ENCODE measurements around the gene BMAL2. TPM values are rescaled to one million over a fixed set of nuclear protein-coding genes. Genes with fewer than 3 reads are reported as not detected.

BMAL2 gene
- total RNA-seq, 2 donors from 2014 or later: 5.8 to 11.1 TPM

DNA sequence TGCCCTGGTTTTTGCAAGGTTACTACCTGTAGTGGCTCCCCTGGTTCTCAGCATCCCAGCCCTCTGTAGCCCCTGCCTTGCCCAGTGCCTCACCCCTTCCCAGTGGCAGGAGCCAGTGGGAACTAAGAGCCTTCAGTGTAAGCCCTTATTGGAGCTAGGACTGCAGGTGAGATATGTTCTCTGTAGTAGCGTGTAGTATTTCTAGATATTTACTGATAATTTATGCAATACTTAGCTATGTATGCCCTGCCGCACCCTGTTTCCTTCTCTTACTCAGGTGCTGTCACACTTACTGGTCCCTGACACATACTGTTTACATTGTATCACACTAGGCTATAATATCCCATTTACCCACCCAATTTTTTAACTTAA is 3.6 kb downstream of the BMAL2 start:
- ATAC-seq (ENCODE audit: insufficient number of reproducible peaks, low FRiP score, low read depth) (no peak), DNase-seq (ENCODE audit: low spot score) (no peak)
- no peak for TF ChIP-seq CTCF (IDR thresholded peaks at IDR 0.05)
- Histone ChIP-seq H3K9me3 (no peaks in the 10 kb centered on the region), H3K4me1 (ENCODE audit: control insufficient read depth in 1 of 2, low read depth in 2 of 2) (peaks cover 0 to 24% of the 10 kb centered on the region in 2 donors), H3K27ac (no peak overlapping the region), H3K27me3 (replicated peaks; ENCODE audit: insufficient read depth) (no peaks in the 10 kb centered on the region), H3K4me3 (no peak overlapping the region), H3K36me3 (no peaks in the 10 kb centered on the region)

DNA sequence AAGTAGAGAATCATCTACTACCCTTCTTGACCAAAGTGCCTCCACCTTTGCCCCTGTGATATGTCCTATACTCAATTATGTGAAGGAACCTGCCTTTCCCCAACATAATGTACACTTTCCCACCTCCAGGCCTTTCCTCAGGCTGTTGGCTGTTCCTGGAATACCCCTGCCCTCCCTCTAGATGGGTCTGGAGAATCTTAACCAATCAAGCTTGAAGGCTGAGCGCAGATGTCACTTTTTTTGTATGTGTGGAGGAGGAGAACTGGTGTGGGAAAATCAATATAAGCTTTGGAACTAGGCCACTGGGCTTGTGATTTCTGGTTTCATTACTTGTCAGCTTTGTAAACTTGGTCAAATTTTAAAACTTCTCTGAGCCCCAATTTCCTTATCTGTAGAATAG is 4.7 kb downstream of the BMAL2 start:
- TF ChIP-seq CTCF (IDR thresholded peaks at IDR 0.05): no peak
- no peak for ATAC-seq (ENCODE audit: insufficient number of reproducible peaks, low FRiP score, low read depth)
- peaks cover 0 to 13% of the 10 kb centered on the region in 2 donors for H3K4me1 ChIP-seq (ENCODE audit: control insufficient read depth in 1 of 2, low read depth in 2 of 2)

DNA sequence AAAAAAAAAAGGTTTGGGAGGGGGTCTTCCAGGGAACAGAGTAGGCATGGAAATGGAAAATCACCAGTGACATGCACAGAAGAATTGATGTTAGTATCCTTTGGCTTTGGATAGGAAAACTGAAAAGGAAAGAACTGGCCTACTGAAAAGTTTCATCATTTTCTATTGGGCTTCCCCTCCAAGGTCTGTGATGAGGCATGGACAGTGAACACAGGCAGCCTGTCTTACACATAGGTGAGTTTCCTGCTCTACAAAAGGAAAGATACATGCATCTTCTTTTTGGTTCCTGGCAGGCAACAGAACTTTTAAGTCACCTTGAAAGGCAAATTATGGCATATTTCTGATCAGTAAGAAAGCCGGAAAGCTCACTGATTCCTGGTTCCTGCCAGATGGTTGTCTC is 5.8 kb downstream of the BMAL2 start:
- H3K4me1 ChIP-seq (ENCODE audit: control insufficient read depth in 1 of 2, low read depth in 2 of 2): peaks cover 0 to 10% of the 10 kb centered on the region in 2 donors
- TF ChIP-seq CTCF (IDR thresholded peaks at IDR 0.05): no peak
- no peak for DNase-seq (ENCODE audit: low spot score)

More for the DNA sequence above, 4.7 kb downstream of the BMAL2 start:
- no peaks in the 10 kb centered on the region for H3K36me3 ChIP-seq
- H3K27ac ChIP-seq: no peak overlapping the region
- H3K27me3 ChIP-seq (replicated peaks; ENCODE audit: insufficient read depth): no peaks in the 10 kb centered on the region
- H3K9me3 ChIP-seq: no peaks in the 10 kb centered on the region
- DNase-seq (ENCODE audit: low spot score): no peak
- no peak overlapping the region for H3K4me3 ChIP-seq

DNA sequence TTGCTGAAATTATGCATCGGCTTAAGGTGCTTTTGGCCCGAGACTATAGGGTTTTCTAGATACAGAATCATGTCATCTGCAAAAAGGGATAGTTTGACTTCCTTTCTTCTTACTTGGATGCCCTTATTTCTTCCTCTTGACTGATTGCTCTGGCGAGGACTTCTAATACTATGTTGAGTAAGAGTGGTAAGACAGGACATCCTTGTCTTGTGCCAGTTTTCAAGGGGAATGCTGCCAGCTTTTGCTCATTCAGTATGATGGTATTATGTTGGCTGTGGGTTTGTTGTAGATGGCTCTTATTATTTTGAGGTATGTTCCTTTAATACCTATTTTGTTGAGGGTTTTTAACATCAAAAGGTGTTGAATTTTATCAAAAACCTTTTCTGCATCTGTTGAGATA is 8.3 kb downstream of the BMAL2 start:
- no peak for DNase-seq (ENCODE audit: low spot score)
- H3K27ac ChIP-seq: no peak overlapping the region
- no peaks in the 10 kb centered on the region for H3K4me1 ChIP-seq (ENCODE audit: control insufficient read depth in 1 of 2, low read depth in 2 of 2)
- H3K36me3 ChIP-seq: no peaks in the 10 kb centered on the region
- H3K4me3 ChIP-seq: no peak overlapping the region
- H3K27me3 ChIP-seq (replicated peaks; ENCODE audit: insufficient read depth): no peaks in the 10 kb centered on the region
- ATAC-seq (ENCODE audit: insufficient number of reproducible peaks, low FRiP score, low read depth): no peak
- no peak for TF ChIP-seq CTCF (IDR thresholded peaks at IDR 0.05)
- no peaks in the 10 kb centered on the region for H3K9me3 ChIP-seq

More for the DNA sequence above, 5.8 kb downstream of the BMAL2 start:
- H3K27ac ChIP-seq: no peak overlapping the region
- no peaks in the 10 kb centered on the region for H3K9me3 ChIP-seq
- no peak for ATAC-seq (ENCODE audit: insufficient number of reproducible peaks, low FRiP score, low read depth)
- H3K27me3 ChIP-seq (replicated peaks; ENCODE audit: insufficient read depth): no peaks in the 10 kb centered on the region
- no peak overlapping the region for H3K4me3 ChIP-seq
- no peaks in the 10 kb centered on the region for H3K36me3 ChIP-seq

- Histone ChIP-seq H3K4me3 (no peak overlapping the region), H3K27me3 (replicated peaks; ENCODE audit: insufficient read depth) (no peaks in the 10 kb centered on the region), H3K9me3 (no peaks in the 10 kb centered on the region), H3K27ac (no peak overlapping the region), H3K36me3 (no peaks in the 10 kb centered on the region), H3K4me1 (ENCODE audit: control insufficient read depth in 1 of 2, low read depth in 2 of 2) (no peaks in the 10 kb centered on the region)
- DNase-seq (ENCODE audit: low spot score): no peak
- no peak for TF ChIP-seq CTCF (IDR thresholded peaks at IDR 0.05)
- no peak for ATAC-seq (ENCODE audit: insufficient number of reproducible peaks, low FRiP score, low read depth)
These were observed 9.9 kb downstream of the BMAL2 start for GRCh38 chr12:27342536-27342935.

Measured in thoracic aorta (tissue), 2 donors.